Measurements from ENCODE around the gene NLGN3. TPM values are rescaled to one million over a fixed set of nuclear protein-coding genes. Genes with fewer than 3 reads are reported as not detected.

The NLGN3 gene
- total and polyA plus RNA-seq, 2 donors (not counting 3 experiments of a cell fraction or from before 2014, with no cell fraction given): 0.37 to 0.40 TPM

GRCh38 chrX:71147496-71148277 lies 3.0 kb downstream of the NLGN3 start:
- FAIRE-seq (no peak), DNase-seq (ENCODE audit: low read depth, low spot score) (no peak)
- Histone ChIP-seq H4K20me1 (replicated peaks; ENCODE audit: control insufficient read depth, extremely low read depth, insufficient read depth, low read length) (no peaks in the 10 kb centered on the region), H3K9me1 (replicated peaks; ENCODE audit: control insufficient read depth, extremely low read depth, insufficient read depth, low read length) (no peaks in the 10 kb centered on the region), H3K9me3 (replicated peaks; ENCODE audit: control insufficient read depth, insufficient read depth, low read length) (no peaks in the 10 kb centered on the region), H3K4me2 (ENCODE audit: insufficient read depth, low read length) (no peak overlapping the region), H3K27me3 (ENCODE audit: control insufficient read depth in 2 of 2, insufficient read depth in 2 of 2, low read length in 2 of 2) (no peaks in the 10 kb centered on the region), H3K79me2 (ENCODE audit: control insufficient read depth, insufficient read depth, low read length) (no peaks in the 10 kb centered on the region), H3K27ac (ENCODE audit: insufficient read depth, low read depth, low read length) (no peak overlapping the region), H3K4me3 (replicated peaks in 1 of 3; ENCODE audit: insufficient read depth in 1 of 3, low read depth in 1 of 3, low read length in 3 of 3) (no peak overlapping the region), H2AFZ (ENCODE audit: low read depth, low read length) (no peak overlapping the region), H3K4me1 (ENCODE audit: control insufficient read depth, extremely low read depth, insufficient read depth, low read length) (peaks cover 3% of the 10 kb centered on the region), H3K36me3 (ENCODE audit: control insufficient read depth in 2 of 2, extremely low read depth in 1 of 2, insufficient read depth in 2 of 2, low read length in 2 of 2) (no peaks in the 10 kb centered on the region), H3K9ac (replicated peaks; ENCODE audit: extremely low read depth, insufficient read depth, low read length) (no peak overlapping the region)
- CTCF ChIA-PET: no interaction called here
- no peak for TF ChIP-seq FOS (IDR thresholded peaks at IDR 0.05; ENCODE audit: borderline replicate concordance, insufficient read depth, low read length)
- TF ChIP-seq EZH2 (IDR thresholded peaks at IDR 0.05; ENCODE audit: borderline replicate concordance, low read depth, low read length, severe bottlenecking): no peak
- TF ChIP-seq MAX (IDR thresholded peaks at IDR 0.05; ENCODE audit: insufficient read depth, insufficient read length): no peak
- no peak for TF ChIP-seq POLR2AphosphoS5 (IDR thresholded peaks at IDR 0.05; ENCODE audit: insufficient read depth, low read depth, low read length)
- no peak for TF ChIP-seq GATA2 (IDR thresholded peaks at IDR 0.05; ENCODE audit: insufficient read depth, insufficient read length, low read depth, low read length)
- TF ChIP-seq CTCF (IDR thresholded peaks at IDR 0.05; ENCODE audit: extremely low read depth in 1 of 2, insufficient read depth in 1 of 2, low read depth in 1 of 2, low read length in 2 of 2): no peak
- no peak for TF ChIP-seq MYC (IDR thresholded peaks at IDR 0.05; ENCODE audit: low read depth, low read length)
- TF ChIP-seq POLR2A (IDR thresholded peaks at IDR 0.05; ENCODE audit: low read depth, low read length): no peak
- no peak for TF ChIP-seq JUN (IDR thresholded peaks at IDR 0.05; ENCODE audit: borderline replicate concordance, insufficient read depth, insufficient read length, low read depth)
- POLR2A ChIA-PET: no interaction called here
- intact Hi-C loops (cut with micrococcal nuclease) (no loop called here), dilution Hi-C loops (cut with MboI; ENCODE audit: extremely low pct_ligation_motif_present, low sequenced_read_pairs) (no loop called here)
- no TSS peak for BruUV-seq (replicated peaks)
